Activated CD4-positive, alpha-beta T cell treated with anti-CD3 and anti-CD28 coated beads, Interleukin-2, amount 10 ng/mL, durations not matched to agents 24 days and 14 days (primary cell): Measurements from ENCODE around the gene CDKN2B-AS1. TPM values are rescaled to one million over a fixed set of nuclear protein-coding genes. Genes with fewer than 3 reads are reported as not detected.

Experiments
- DNase-seq: peaks from one replicate; pipeline ENCODE4 v3.0.0; 2022
- H3K27ac Mint-ChIP-seq: one replicate; pipeline ENCODE4 v1.8.0; 2022; ENCODE audit warnings: mild to moderate bottlenecking, mixed read lengths
- H3K27me3 Mint-ChIP-seq: one replicate; pipeline ENCODE4 v1.8.0; 2022; ENCODE audit warnings: mixed read lengths
- H3K36me3 Mint-ChIP-seq: one replicate; pipeline ENCODE4 v1.8.0; 2022; ENCODE audit warnings: low read depth, mild to moderate bottlenecking, mixed read lengths
- H3K4me1 Mint-ChIP-seq: one replicate; pipeline ENCODE4 v1.8.0; 2021; ENCODE audit warnings: mixed read lengths
- H3K4me3 Mint-ChIP-seq: one replicate; pipeline ENCODE4 v1.8.0; 2022; ENCODE audit warnings: mild to moderate bottlenecking, moderate library complexity, mixed read lengths
- H3K9me3 Mint-ChIP-seq: one replicate; pipeline ENCODE4 v1.8.0; 2021; ENCODE audit warnings: mixed read lengths
- intact Hi-C: fragments of 100-400 bp; cut with micrococcal nuclease; formaldehyde crosslinking; loops from one replicate; pipeline ENCODE4 v1.15.1; 2023
- total RNA-seq: library from RNA; stranded (reverse); gene quantifications from 2 replicates; pipeline ENCODE4 v1.2.3, GENCODE V29; 2022

Gene CDKN2B-AS1
- total RNA-seq, 1 donor from 2014 or later = 0.42 TPM

- Mint-ChIP-seq H3K4me1 (peaks cover 26% of the 10 kb centered on the region), H3K4me3 (no peak overlapping the region), H3K27ac (no peak overlapping the region), H3K27me3 (peaks cover 48% of the 10 kb centered on the region), H3K9me3 (peaks cover 3% of the 10 kb centered on the region), H3K36me3 (peaks cover 2% of the 10 kb centered on the region)
- intact Hi-C loops = no loop called here
- no peak for DNase-seq
Measured at GRCh38 chr9:22107202-22108045, 112.8 kb downstream of the CDKN2B-AS1 start.

DNA sequence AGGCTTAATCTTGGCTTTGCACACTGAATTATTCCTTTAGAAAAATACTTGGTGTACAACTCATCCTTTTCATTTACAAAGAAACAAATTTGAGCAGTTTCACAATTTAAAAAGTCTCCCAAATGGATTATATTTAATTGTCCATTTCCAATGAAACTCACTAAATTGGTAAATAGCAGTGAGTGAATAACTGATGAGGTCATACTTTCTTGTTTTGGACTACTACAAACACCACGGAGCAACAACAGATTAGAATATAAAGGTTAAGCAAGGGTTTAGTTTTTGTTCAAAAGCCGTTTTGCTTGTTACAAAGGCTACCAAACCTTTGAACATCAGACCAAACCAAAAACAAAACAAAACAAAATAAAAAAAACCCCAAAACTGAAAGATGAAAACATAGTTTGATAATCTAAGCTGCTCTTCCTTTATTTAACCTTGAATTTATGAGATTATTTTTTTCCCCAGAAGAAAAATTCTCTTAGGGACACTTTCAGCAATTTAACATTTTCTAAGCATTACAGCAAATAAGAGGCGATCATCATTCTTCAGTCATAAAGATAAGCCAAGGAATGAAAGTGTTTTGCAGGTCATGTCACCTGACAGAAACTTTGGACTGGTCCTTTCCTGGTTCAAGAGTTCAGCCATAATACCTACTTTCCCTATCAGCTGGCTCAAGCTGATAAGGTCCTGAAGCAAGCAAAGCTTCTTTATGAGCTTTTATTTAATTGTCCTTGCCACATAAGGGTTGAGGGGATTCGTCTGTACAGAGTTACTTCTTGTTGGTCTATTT is 114.2 kb downstream of the CDKN2B-AS1 start:
- Mint-ChIP-seq H3K4me1 (peaks cover 17% of the 10 kb centered on the region), H3K27ac (no peak overlapping the region), H3K27me3 (peaks cover 54% of the 10 kb centered on the region), H3K4me3 (no peak overlapping the region), H3K9me3 (peaks cover 3% of the 10 kb centered on the region), H3K36me3 (peaks cover 2% of the 10 kb centered on the region)
- no peak for DNase-seq
- intact Hi-C loops = no loop called here

- intact Hi-C loops = no loop called here
Measured at GRCh38 chr9:22111176-22111953, 116.8 kb downstream of the CDKN2B-AS1 start.

DNA sequence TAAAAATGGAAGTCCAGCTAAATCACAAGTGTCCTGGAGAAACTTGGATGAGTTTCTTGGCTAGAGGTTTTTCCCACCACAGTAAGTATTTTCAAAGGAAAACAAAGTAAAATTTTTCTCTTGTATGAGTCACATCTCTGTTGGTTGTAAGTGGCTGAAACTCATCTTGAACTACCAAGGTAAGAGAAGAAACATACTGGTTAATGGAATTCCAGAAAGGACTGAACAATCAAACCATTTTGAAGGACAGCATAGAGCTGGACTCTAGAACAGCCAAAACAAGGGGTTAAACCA is 117.3 kb downstream of the CDKN2B-AS1 start:
- Mint-ChIP-seq H3K36me3 (no peaks in the 10 kb centered on the region), H3K27me3 (peaks cover 71% of the 10 kb centered on the region), H3K27ac (no peak overlapping the region), H3K9me3 (peaks cover 3% of the 10 kb centered on the region), H3K4me3 (no peak overlapping the region), H3K4me1 (peaks cover 6% of the 10 kb centered on the region)
- DNase-seq = no peak
- intact Hi-C loops = no loop called here

More at GRCh38 chr9:22111176-22111953, 116.8 kb downstream of the CDKN2B-AS1 start:
- Mint-ChIP-seq H3K27ac (no peak overlapping the region), H3K9me3 (peaks cover 3% of the 10 kb centered on the region), H3K4me1 (peaks cover 8% of the 10 kb centered on the region), H3K36me3 (no peaks in the 10 kb centered on the region), H3K27me3 (peaks cover 68% of the 10 kb centered on the region), H3K4me3 (no peak overlapping the region)
- DNase-seq = no peak

DNA sequence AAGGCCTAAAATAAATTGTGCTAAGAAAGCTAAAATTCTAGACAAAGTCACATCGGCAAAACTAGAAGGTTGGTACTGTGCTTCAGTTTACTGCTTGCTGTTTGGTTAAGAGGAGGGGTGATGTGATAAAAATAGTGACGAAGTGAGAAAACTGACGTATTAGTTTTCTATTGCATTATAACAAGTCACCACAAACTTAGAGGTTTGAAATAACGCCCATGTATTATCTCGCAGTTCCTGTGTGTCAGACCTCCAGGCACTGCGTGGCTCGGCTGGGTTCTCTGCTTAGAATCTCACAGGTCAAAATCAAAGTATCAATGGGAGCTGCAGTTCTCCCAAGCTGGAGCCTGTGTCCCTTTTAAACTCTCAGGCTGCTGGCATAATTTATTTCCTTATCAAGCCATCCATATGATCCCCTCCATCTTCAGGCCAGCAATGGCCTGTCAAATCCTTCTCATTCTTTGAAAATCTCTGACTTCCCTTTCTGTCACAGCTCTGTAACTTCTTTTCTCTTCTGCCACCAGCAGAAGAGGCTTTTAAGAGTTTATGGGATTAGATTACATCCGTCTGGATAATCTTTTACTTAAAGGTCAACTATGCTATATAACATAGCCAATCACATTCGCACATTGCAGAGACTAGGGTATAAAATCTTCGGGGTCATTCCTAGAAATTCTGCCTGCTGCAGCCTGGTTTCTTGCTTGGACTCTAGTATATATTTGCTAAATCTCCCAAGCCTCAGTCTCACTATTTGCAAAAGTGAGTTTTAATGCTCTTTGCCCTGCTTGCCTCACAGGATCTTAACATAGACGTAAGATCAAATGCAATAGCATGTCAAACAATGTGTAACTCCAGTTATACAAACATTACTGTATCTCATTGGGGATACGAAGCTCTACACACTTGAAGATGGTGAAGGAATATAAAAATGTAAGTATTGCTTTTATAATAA is 118.6 kb downstream of the CDKN2B-AS1 start:
- H3K4me3 Mint-ChIP-seq = no peak overlapping the region
- H3K27me3 Mint-ChIP-seq = peaks cover 66% of the 10 kb centered on the region
- peaks cover 3% of the 10 kb centered on the region for H3K9me3 Mint-ChIP-seq
- H3K4me1 Mint-ChIP-seq = peaks cover 4% of the 10 kb centered on the region
- H3K36me3 Mint-ChIP-seq = no peaks in the 10 kb centered on the region
- intact Hi-C loops = no loop called here
- no peak overlapping the region for H3K27ac Mint-ChIP-seq
- DNase-seq = no peak

- H3K27me3 Mint-ChIP-seq = peaks cover 54% of the 10 kb centered on the region
- H3K36me3 Mint-ChIP-seq = no peaks in the 10 kb centered on the region
- DNase-seq = no peak
- H3K4me3 Mint-ChIP-seq = no peak overlapping the region
- peaks cover 3% of the 10 kb centered on the region for H3K9me3 Mint-ChIP-seq
- H3K27ac Mint-ChIP-seq = no peak overlapping the region
- intact Hi-C loops = no loop called here
- peaks cover 13% of the 10 kb centered on the region for H3K4me1 Mint-ChIP-seq
Measured at GRCh38 chr9:22114956-22115355, 120.4 kb downstream of the CDKN2B-AS1 start.

GRCh38 chr9:22116758-22117157 is 122.2 kb downstream of the CDKN2B-AS1 start:
- DNase-seq = no peak
- no peaks in the 10 kb centered on the region for H3K9me3 Mint-ChIP-seq
- H3K27me3 Mint-ChIP-seq = peaks cover 58% of the 10 kb centered on the region
- intact Hi-C loops = no loop called here
- H3K36me3 Mint-ChIP-seq = no peaks in the 10 kb centered on the region
- H3K4me3 Mint-ChIP-seq = no peak overlapping the region
- H3K4me1 Mint-ChIP-seq = peaks cover 13% of the 10 kb centered on the region
- H3K27ac Mint-ChIP-seq = no peak overlapping the region

- no peak for DNase-seq
- Mint-ChIP-seq H3K4me3 (no peak overlapping the region), H3K36me3 (no peaks in the 10 kb centered on the region), H3K27ac (no peak overlapping the region), H3K27me3 (peaks cover 60% of the 10 kb centered on the region), H3K9me3 (no peaks in the 10 kb centered on the region), H3K4me1 (peaks cover 13% of the 10 kb centered on the region)
- intact Hi-C loops = loop anchor here (2.0 kb wide), 2 partner anchors 13 to 141 kb away; no protein-coding TSS in a partner anchor
Measured at GRCh38 chr9:22117511-22118384, 123.2 kb downstream of the CDKN2B-AS1 start.

DNA sequence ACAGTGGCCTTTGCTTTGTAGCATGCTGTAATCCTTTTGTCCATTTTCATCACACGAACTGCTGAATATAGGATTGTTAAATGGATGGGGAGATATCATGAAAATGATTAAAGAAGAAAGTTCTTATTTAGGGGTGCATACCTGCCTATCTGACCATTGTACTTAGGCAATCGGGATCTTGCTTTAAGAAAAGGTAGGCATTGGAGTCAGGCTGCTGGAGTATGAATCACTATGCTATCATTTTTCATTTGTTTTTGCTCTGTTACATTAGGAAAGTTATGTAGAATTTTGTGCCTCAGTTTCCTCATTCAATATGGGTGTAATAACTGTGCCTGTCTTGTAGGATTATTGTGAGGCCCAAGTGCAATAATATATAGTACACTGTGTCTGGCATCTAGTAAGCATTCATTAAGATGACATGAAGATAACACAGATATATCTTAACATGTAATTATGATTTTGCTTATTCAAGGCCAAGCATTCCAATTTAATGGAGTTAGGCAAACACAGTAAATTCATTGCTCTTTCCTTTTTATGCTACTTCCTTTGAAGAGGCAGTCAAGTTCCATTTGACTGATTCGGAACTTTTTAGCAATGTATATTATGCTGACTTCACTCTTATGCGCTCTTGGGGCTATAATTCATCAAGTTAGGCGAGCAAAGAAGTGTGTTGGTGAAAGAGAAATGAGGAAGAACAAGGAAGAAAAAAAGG is 124.4 kb downstream of the CDKN2B-AS1 start:
- H3K27ac Mint-ChIP-seq = no peak overlapping the region
- no peaks in the 10 kb centered on the region for H3K36me3 Mint-ChIP-seq
- intact Hi-C loops = loop anchor here (1.0 to 2.0 kb wide), 5 partner anchors 14 to 306 kb away; no protein-coding TSS in a partner anchor
- peaks cover 61% of the 10 kb centered on the region for H3K27me3 Mint-ChIP-seq
- no peak overlapping the region for H3K4me3 Mint-ChIP-seq
- no peaks in the 10 kb centered on the region for H3K9me3 Mint-ChIP-seq
- no peak for DNase-seq
- H3K4me1 Mint-ChIP-seq = peaks cover 13% of the 10 kb centered on the region

- Mint-ChIP-seq H3K9me3 (no peaks in the 10 kb centered on the region), H3K27me3 (peaks cover 62% of the 10 kb centered on the region), H3K4me1 (peaks cover 13% of the 10 kb centered on the region), H3K36me3 (no peaks in the 10 kb centered on the region), H3K27ac (no peak overlapping the region), H3K4me3 (no peak overlapping the region)
- DNase-seq = peak; percentile 78
- intact Hi-C loops = loop anchor here (1.0 to 2.0 kb wide), 5 partner anchors 15 to 306 kb away; no protein-coding TSS in a partner anchor
Measured at GRCh38 chr9:22119522-22120158, 125.0 kb downstream of the CDKN2B-AS1 start.

DNA sequence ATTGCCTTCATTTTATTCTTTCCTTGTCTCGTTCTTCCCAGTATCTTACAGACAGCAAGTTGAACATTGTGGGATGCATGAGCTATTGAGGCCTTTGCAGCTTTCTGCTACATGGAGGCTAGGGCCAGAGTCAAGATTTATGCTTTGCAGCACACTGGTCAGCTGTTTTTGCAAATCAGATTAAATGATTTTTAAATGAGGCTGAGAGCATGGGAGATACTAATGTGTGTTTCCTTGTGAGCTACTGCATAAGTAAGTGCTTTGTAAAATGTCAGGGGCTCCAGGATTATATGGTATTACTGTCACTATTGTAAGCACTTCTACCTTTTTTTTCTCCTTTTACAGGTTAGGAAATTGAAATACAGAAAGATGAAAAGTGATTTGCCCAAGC is 125.6 kb downstream of the CDKN2B-AS1 start:
- Mint-ChIP-seq H3K27me3 (peaks cover 62% of the 10 kb centered on the region), H3K4me1 (peaks cover 13% of the 10 kb centered on the region), H3K27ac (no peak overlapping the region), H3K4me3 (no peak overlapping the region), H3K9me3 (no peaks in the 10 kb centered on the region), H3K36me3 (no peaks in the 10 kb centered on the region)
- DNase-seq = no peak
- intact Hi-C loops = no loop called here
